GM10248 (cell line): Measurements from ENCODE around the gene FXN.
A peak's percentile ranks its signal among the peaks of the same experiment; 100 is the strongest.
"Not testable (repeated sequence)": the region's sequence is repeated elsewhere in the genome, so short reads cannot be mapped to it uniquely, and the experiment has no call there.

Experiments
- CTCF ChIA-PET: fragments of 300-600 bp; sonication (Branson Sonifier 250); formaldehyde crosslinking; extraction: SDS; loops from one replicate; lab custom pipeline; 2021; ENCODE audit warnings: antibody characterized with exemption; lab: Yijun Ruan, JAX
- POLR2A ChIA-PET: fragments of 350-650 bp; sonication (Branson Sonifier 250); formaldehyde crosslinking; extraction: SDS; loops from one replicate; lab custom pipeline; 2020; ENCODE audit warnings: antibody characterized with exemption; lab: Yijun Ruan, JAX
- DNase-seq: peaks from one replicate; pipeline ENCODE4 v3.0.0; 2012; ENCODE audit errors: extremely low spot score
- TF ChIP-seq, protein P1 (sequence below): IDR thresholded peaks from 2 replicates; pipeline ENCODE4 v1.5.1; 2012; ENCODE audit warnings: mild to moderate bottlenecking, low read depth; ENCODE audit errors: extremely low read depth, missing control alignments, control extremely low read depth

FXN gene

DNA sequence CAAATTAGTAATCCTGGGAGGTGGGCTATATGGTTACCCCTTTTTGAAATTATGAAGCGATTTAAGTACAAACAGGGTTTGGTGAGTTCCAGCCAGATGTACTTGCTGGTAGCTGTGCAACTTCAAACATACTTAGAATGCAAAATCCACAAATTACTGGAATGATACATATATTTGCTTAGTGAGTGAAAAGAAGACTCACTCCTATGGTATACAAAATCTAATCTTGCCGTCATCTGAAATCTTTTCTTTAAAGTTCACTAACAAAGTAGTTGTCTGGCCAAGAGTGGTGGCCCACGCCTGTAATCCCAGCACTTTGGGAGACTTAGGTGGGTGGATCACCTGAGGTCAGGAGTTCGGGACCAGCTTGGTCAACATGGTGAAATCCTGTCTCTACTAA, 73.6 kb downstream of the FXN start:
- no peak for DNase-seq
- ChIA-PET POLR2A (no interaction called here), CTCF (interaction anchor here (2.0 kb wide), 1 partner anchor 73 kb away, joined by 5 read pairs; no protein-coding TSS in a partner anchor)
- TF ChIP-seq, protein P1, sequence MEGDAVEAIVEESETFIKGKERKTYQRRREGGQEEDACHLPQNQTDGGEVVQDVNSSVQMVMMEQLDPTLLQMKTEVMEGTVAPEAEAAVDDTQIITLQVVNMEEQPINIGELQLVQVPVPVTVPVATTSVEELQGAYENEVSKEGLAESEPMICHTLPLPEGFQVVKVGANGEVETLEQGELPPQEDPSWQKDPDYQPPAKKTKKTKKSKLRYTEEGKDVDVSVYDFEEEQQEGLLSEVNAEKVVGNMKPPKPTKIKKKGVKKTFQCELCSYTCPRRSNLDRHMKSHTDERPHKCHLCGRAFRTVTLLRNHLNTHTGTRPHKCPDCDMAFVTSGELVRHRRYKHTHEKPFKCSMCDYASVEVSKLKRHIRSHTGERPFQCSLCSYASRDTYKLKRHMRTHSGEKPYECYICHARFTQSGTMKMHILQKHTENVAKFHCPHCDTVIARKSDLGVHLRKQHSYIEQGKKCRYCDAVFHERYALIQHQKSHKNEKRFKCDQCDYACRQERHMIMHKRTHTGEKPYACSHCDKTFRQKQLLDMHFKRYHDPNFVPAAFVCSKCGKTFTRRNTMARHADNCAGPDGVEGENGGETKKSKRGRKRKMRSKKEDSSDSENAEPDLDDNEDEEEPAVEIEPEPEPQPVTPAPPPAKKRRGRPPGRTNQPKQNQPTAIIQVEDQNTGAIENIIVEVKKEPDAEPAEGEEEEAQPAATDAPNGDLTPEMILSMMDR, result no peak

DNA sequence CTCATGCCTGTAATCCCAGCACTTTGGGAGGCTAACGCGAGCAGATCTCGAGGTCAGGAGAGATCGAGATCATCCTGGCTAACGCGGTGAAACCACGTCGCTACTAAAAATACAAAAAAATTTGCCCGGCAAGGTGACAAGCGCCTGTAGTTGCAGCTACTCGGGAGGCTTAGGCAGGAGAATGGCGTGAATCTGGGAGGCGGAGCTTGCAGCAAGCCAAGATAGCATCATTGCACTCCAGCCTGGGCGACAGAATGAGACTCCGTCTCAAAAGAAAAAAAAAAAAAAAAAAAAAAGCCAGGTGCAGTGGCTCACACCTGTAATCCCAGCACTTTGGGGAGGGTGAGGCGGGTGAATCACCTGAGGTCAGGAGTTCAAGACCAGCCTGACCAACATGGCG, 77.1 kb downstream of the FXN start:
- POLR2A ChIA-PET, CTCF ChIA-PET, DNase-seq: not testable (repeated sequence)

DNA sequence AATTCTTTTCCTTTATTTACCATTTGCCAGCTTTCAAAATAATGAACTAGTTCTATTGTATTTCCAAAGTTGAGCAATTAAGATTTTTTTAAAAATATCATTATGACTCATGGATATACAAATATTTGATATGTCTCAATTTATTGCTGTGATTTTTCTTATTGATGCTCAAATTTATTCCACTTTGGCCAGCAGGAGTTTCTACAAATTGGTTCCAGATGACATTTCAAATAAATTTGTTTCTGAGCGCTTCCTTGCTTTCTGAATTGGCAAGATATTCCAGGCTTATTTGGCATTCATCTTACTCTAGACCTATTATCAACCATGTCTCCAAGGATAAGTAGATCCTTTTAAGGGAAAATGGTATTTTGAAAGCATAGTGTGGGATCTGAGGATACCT, 80.1 kb downstream of the FXN start:
- CTCF ChIA-PET, result no interaction called here
- POLR2A ChIA-PET, result no interaction called here
- TF ChIP-seq, protein P1, result no peak
- no peak for DNase-seq

DNA sequence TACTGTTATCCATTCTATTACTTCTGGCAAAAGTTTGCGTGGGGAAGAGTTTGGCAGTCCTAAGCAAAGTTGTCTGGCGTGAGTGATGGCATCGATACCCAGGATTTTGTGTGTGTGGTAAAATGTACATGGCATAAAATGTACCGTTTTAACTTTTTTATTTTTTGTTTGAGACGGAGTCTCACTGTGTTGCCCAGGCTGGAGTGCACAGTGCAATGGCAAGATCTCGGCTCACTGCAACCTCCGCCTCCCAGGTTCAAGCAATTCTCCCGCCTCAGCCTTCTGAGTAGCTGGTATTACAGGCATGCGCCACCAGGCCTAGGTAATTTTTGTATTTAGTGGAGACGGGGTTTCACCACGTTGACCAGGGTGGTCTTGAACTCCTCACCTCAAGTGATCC, 83.1 kb downstream of the FXN start:
- TF ChIP-seq, protein P1, result no peak
- ChIA-PET POLR2A (interaction anchor here (0.6 kb wide), 1 partner anchor 17 kb away, joined by 6 read pairs; no protein-coding TSS in a partner anchor), CTCF (no interaction called here)
- no peak for DNase-seq

DNA sequence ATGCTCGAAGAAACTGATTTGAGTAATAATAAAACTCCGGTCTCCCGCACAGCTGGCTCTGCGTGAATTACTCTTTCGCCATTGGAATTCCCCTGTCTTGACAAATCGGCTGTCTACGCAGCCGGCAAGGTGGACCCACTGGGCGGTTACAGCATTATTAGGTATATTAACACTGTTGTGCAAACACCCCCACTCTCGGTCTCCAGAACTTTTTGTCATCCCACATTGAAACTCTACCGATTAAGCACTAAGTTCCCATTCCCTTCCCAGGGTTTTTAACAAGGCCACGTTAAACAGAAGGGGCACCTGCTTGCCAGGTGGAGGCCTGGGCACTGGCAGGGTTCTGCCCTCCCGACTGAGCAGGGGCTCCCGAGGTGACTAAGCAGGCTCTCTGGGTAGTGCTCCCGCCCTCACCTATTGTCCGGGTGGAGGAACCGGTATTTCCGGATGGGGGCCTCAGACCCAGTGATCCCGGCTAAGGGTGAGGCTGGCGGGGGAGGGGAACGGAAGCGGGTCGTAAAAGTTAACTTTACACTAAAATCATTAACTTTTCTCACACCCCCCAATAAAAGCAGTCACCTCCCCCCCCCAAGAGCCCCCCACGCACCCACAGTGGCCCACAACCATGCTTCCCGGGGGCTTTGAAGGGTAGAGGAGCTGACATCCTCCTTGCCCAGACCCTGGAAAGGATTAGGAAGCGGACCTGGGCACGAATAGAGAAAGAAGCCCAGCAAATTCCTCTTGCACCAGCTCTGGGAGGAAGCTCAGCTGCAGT, 85.0 kb downstream of the FXN start:
- peak; percentile 47 for DNase-seq
- TF ChIP-seq, protein P1, result no peak
- ChIA-PET POLR2A (no interaction called here), CTCF (interaction anchor here (1.4 to 1.7 kb wide), 2 partner anchors 11 to 37 kb away, joined by 3 to 4 read pairs; no protein-coding TSS in a partner anchor)

DNA sequence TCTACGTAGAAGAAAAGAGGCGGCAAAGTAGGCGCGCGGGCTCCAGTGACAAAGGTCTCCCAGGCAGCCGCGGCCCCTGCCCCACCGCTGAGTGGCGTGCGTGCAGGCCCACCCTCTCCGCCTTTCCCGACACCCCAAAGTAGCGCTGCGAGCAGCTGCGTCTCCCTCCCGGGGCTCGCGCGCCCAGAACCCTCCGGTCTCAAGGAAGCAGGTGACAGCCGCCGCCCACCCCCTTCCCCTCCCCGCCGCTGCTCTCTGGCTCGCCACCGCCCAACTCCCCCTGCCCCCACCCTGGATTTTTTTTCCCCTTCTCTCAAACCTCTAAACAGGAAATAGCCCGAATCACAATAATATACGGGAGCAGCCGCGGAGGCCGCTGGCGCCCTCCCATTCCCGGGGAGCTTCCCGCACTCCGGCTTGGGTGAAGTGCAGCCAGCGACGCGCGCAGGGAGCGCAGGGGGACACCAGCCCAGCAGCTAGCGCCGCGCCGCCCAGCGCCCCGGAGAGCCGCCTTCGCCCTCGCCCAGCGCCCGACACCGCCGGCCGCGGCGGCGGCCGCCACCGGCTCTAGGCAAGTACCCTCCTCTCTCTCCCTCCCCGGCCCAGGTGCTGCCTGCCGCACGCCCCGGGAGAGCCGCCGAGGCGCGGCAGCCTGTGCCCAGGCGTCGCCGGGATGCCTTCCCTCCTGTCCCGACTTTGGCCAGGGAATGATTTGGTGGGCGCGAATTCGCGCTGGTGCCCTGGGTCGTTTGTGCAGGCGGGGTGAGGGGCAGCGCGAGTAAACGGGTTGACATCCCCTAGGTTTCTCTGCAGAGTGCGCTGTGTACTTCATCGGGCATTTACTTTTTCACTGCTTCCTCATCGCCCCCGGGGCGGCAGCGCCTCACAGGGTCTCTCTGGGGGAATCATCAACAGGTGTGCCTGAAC, 85.9 kb downstream of the FXN start:
- CTCF ChIA-PET, result interaction anchor here (1.0 to 1.7 kb wide), 5 partner anchors 10 to 74 kb away, joined by 3 to 5 read pairs (median 4); no protein-coding TSS in a partner anchor
- peak; percentile 64 for DNase-seq
- TF ChIP-seq, protein P1, result peak; percentile 7
- POLR2A ChIA-PET, result no interaction called here
